ENCODE results near the gene VTI1A.

- TF ChIP-seq POLR2AphosphoS5 (IDR thresholded peaks at IDR 0.05; ENCODE audit: low read depth, low read length), result no peak
- TF ChIP-seq EZH2 (IDR thresholded peaks at IDR 0.05; ENCODE audit: low read depth, low read length, severe bottlenecking), result no peak
- TF ChIP-seq POLR2A (IDR thresholded peaks at IDR 0.05; ENCODE audit: control extremely low read depth in 1 of 2, low read depth in 2 of 2, low read length in 2 of 2), result no peak
- no peak for TF ChIP-seq CBX8 (IDR thresholded peaks at IDR 0.05; ENCODE audit: borderline replicate concordance, low read depth, low read length)
- no peak for TF ChIP-seq RAD21 (IDR thresholded peaks at IDR 0.05 in 1 of 2, conservative IDR thresholded peaks at IDR 0.05 in 1 of 2; ENCODE audit: low read depth in 2 of 2, low read length in 2 of 2)
- no peak for TF ChIP-seq ATF2 (IDR thresholded peaks at IDR 0.05; ENCODE audit: low read length)
- TF ChIP-seq CTCF (IDR thresholded peaks at IDR 0.05; ENCODE audit: control extremely low read depth in 1 of 3, insufficient read depth in 1 of 3, low read depth in 1 of 3, low read length in 3 of 3), result no peak
These were observed 269.1 kb downstream of the VTI1A start for GRCh38 chr10:112716076-112716475.
